Activated CD8-positive, alpha-beta memory T cell treated with anti-CD3 and anti-CD28 coated beads for 1 hour (primary cell): Measurements from ENCODE around the gene PILRA.
"Not testable (repeated sequence)": the region's sequence is repeated elsewhere in the genome, so short reads cannot be mapped to it uniquely, and the experiment has no call there.

Source experiments
- DNase-seq, 2 donors: peaks; one replicate each; pipeline ENCODE4 v3.0.0-alpha.2; 2020; ENCODE audit warnings: low read depth in 1 of 2; ENCODE audit errors: extremely low read depth in 1 of 2

The PILRA gene

GRCh38 chr7:100357131-100357561, 16.1 kb upstream of the PILRA start:
- no peak for DNase-seq

GRCh38 chr7:100358027-100358856, 15.0 kb upstream of the PILRA start, which contains the start of gene PILRB:
Gene PILRB, plus strand, starts transcription at chr7:100358117. Its CDS starts 186 bp downstream, at chr7:100358303.
- no peak for DNase-seq

- no peak for DNase-seq
Observed at GRCh38 chr7:100358857-100359212, 14.5 kb upstream of the PILRA start.

DNA sequence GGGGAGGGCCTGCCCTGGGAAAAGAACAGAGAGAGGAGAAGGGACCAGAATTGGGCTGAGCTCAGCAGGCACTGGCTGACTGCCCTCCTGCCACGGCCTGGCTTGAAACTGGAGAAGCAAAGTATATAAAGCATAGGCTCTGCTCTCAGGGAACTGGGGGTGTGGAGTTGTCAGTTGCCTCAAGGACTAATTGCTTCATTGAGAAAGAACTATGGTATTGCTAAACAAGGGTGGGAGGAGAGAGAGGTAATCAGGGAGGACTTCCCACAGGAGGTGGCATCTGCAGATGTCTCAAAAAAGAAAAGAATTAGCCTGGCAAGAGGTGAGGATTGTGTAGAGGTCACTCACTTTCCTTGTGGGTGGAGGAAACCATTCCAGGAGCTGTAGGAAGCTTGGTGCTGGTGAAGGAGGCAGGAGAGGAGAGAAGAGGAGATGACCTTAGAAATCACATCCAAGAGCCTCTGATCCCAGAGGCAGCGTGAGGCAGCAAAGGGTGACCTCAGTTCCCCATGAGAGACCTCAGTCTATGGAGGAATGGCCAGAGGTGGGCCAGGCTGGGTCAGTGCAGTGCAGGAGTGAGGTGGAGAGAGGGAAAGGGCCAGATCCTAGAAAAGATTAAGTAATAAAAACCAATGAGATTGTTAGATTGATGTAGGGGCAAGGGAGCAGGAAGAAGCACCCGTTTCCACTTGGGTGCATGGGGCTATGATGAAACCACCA, 13.0 kb upstream of the PILRA start:
- no peak for DNase-seq

DNA sequence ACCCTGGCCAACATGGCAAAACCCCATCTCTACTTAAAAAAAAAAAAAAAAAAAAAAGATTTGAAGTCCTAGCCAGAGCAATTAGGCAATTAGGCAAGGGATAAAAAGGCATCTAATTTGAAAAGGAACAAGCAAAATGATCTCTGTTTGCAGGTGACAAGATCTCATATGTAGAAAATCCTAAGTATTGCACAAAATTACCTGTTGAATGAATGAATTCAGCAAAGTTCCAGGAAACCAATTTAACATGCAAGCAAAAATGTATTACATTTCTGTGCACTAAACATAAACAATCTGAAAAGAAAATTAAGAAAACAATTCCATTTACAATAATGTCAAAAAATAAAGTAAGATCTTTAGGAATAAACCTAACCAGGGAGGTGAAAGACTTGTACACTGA, 10.2 kb upstream of the PILRA start:
- DNase-seq: no peak

- not testable (repeated sequence) for DNase-seq
Observed at GRCh38 chr7:100363797-100364196, 9.5 kb upstream of the PILRA start.

DNA sequence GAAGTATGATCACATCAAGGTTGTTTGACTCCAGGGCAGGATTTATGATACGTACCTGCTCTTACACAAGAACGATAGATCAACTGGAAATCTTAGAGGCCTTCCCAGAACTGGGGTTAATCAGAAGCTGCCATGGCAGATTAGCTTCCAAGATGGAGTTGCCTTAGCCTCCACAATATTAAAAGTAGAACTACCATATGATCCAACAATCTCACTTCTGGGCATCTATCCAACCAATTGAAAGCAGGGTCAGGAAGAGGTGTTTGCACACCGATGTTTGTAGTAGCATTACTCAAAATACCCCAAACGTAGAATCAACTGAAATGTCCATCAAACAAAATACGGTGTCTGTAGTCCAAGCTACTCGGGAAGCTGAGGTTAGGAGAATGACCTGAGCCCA, 8.8 kb upstream of the PILRA start:
- DNase-seq: no peak

DNA sequence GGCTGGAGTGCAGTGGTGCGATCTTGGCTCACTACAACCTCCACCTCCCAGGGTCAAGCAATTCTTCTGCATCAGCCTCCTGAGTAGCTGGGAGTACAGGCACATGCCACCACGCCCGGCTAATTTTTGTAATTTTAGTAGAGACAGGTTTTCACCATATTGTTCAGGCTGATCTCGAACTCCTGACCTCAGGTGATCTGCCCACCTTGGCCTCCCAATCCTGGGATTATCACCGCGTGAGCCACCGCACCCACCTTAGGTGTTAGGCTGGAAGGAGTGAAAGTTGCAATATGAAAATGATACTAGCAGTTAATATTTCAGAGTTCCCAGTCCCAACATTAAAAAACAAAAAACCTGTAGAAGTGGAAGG, 7.3 kb upstream of the PILRA start:
- not testable (repeated sequence) for DNase-seq

DNA sequence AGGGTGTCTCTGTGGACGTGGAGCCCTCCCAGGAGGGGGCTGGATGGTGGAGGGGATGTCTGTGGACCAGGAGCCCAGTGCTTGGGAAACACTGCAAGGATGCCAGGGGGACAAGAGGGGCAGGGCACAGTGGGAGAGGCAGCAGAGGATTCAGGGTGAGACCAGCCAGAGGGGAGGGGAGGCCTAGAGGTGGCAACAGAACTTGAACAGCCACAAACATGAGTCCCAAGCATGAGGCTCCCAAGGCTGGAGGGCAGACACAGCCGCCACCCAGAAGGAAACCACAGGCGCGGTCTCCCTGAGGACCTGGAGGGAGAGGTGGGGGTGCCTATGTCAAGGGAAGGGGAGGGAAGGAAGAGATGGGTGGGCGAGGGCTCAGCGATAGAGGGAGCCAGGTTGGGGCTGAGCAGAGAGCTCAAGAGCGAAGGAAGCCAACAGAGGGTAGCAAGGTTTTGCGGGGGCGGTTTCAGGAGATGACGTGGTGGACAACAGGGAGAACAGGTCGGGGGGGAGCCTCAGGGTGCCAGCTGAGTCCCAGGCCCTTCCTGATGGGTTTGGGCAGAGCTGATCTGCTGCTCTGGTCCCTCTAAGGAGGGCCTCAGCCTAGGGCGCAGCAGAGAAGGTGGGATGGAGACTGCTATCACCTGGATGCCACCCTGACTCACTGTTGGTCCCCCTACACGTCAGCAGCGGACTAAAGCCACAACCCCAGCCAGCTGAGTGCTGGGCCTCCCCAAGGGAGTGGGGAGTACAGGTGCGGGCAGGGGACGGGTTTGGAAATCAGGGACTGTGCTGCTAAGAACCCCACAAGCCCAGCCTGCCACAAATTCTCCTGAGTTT, 6.7 kb upstream of the PILRA start:
- DNase-seq: no peak

GRCh38 chr7:100367251-100367620, 6.1 kb upstream of the PILRA start:
- no peak for DNase-seq

DNA sequence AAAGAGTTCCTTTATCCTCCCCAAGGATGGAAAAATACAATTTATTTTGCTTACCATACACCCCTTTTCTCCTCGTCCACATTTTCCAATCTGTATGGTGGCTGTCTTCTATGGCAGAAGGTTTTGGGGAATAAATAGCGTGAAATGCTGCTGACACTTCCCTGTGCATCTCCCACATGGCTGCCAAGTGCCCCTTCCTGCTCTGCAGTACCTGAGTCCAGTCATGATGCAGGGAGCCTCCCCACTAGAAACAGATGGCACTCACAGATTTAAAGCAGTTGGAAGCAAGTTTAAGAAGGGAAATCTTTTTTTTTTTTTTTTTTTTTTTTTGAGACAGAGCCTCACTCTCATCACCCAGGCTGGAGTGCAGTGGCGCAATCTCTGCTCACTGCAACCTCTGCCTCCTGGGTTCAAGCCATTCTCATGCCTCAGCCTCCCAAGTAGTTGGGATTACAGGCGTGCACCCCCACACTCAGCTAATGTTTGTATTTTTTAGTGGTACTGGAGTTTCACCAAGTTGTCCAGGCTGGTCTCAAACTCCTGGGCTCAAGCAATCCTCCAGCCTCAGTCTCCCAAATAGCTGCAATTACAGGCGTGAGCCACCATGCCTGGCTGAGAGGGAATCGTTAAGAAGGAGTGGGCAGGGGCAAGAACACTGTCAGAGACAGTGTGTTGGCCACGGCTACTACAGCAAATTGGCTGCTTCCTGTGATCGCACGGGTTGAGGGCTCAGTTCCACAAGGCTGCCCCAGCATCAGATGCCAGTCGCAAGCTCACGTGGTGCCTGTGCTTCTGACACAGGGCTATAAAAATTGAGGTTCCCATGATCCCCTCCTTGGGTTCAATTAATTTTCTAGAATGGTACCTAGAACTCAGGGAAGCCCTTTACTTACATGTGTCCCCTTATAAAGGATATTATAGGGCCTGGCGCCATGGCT, 5.3 kb upstream of the PILRA start:
- no peak for DNase-seq

DNA sequence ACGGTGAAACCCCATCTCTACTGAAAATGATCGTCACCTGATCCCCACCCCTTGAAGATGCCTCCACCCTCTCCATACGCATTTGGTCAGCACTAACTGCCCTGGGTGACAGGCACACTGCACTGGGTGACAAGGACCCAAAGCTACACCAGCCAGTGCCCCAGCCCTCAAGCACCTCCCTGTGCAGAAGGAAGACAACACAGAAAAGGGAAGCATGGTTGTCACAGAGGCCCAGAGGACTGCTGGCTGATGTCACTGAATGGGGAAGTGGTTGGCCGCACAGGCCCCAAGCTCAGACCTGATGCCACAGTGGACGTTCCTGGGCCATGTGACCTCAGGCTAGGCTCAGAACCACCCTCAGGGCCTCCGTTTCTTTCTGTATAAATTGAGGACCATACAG, 4.2 kb upstream of the PILRA start:
- DNase-seq: no peak

GRCh38 chr7:100370303-100370702, 3.0 kb upstream of the PILRA start:
- DNase-seq: no peak

GRCh38 chr7:100370746-100371145, 2.5 kb upstream of the PILRA start:
- DNase-seq: no peak

GRCh38 chr7:100371561-100372171, 1.6 kb upstream of the PILRA start:
- DNase-seq: no peak

DNA sequence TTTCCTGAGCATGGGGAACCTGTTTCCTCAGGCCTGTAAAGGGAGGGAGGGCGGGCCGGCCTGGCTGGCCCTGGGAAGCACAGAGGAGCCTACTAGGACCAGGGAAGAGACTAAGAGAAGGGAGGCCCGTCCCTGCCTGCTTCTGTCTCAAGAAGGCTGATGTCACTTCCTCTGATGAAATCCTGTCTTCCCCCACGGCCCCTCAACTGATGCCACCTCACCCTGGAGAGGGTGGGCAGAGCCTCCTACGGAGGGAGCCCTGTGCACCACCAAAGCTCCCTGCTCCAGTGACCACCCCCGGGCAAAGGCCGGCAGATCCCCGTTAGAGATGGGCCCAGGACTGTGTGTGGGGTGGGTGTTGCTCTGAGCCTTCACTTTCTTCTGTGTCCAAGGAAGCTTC, 1.0 kb upstream of the PILRA start:
- no peak for DNase-seq

DNA sequence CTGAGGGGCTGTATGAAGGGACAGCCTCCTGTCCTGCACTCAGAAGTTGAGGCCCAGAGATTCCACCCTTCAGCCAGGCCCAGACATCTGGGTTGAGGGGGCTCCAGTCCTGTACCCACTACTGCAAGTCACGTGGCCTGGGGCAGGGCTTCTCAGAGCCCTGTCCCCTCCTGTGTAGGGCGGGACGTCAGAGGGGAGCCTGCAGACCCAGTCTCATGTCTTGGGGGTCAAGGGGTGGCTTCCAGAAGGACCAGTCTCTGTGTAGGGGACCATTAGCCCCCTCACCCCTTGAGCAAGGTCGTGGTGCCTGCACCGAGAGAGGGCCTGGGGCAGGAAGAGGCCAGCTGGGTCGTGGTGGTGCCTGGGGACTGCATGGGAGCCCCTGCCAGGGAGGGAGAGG, 593 bp upstream of the PILRA start:
- DNase-seq: no peak

DNA sequence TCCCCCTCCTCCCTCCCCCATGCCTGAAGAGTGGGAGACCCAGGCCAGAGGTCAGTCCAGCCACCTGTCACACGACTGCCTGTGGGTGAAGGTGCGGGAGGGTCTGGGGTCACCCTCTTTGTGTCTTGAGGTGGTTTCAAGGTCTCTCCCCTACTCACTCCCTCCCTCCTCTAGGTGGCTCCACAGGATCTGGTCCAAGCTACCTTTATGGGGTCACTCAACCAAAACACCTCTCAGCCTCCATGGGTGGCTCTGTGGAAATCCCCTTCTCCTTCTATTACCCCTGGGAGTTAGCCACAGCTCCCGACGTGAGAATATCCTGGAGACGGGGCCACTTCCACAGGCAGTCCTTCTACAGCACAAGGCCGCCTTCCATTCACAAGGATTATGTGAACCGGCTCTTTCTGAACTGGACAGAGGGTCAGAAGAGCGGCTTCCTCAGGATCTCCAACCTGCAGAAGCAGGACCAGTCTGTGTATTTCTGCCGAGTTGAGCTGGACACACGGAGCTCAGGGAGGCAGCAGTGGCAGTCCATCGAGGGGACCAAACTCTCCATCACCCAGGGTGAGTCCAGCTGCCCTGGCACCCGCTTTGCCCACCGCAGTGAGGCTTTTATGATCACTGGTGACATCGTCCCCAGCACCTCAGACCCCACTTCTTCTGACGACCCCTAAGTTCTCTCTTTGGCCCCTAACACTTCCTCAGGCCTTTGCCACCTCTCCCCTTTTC, 747 bp downstream of the PILRA start:
- DNase-seq: not testable (repeated sequence)

- no peak for DNase-seq
Observed at GRCh38 chr7:100374601-100375000, 1.3 kb downstream of the PILRA start.
